ENCODE data around the gene KLHL29. TPM values are rescaled to one million over a fixed set of nuclear protein-coding genes. Genes with fewer than 3 reads are reported as not detected.

The KLHL29 gene
- total RNA-seq, 1 experiment from 2014 or later, result 43.1 TPM

GRCh38 chr2:23432531-23432930, 47.6 kb downstream of the KLHL29 start:
- Mint-ChIP-seq H3K27ac (ENCODE audit: low read depth, unreplicated experiment) (no peak overlapping the region), H3K4me3 (ENCODE audit: unreplicated experiment) (no peak overlapping the region), H3K36me3 (ENCODE audit: insufficient read depth, unreplicated experiment) (peaks cover 21% of the 10 kb centered on the region), H3K27me3 (ENCODE audit: insufficient read depth, unreplicated experiment) (no peaks in the 10 kb centered on the region), H3K4me1 (ENCODE audit: insufficient read depth, unreplicated experiment) (peaks cover 24% of the 10 kb centered on the region), H3K9me3 (ENCODE audit: unreplicated experiment) (no peaks in the 10 kb centered on the region)
- intact Hi-C loops (cut with micrococcal nuclease), result no loop called here
- no peak for TF ChIP-seq CTCF (IDR thresholded peaks at IDR 0.05; ENCODE audit: unreplicated experiment)
- ChIA-PET POLR2A (no interaction called here), CTCF (interaction anchor here (0.6 kb wide), 1 partner anchor 43 kb away, joined by 3 read pairs; no protein-coding TSS in a partner anchor)
- BruUV-seq (replicated peaks), result no TSS peak
- no peak for DNase-seq (ENCODE audit: unreplicated experiment)

DNA sequence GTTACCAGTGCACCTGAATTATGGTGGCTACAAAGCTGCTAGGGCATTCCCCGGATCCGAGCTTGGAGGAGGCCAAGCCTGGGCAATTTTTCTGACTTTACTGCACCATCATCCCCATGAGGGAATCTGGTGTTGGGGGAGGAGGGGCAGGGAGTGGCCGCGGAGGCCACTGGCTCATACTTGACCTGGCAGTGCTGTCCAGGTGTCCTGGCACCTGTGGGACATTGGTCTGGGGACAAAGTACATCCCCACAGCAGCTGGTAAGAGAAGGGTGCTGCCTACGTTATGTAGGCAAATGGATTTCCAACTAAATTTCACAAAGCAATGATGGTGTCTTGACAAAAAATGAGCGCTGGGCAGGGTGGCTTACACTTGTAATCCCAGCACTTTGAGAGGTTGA, 48.3 kb downstream of the KLHL29 start:
- no TSS peak for BruUV-seq (replicated peaks)

GRCh38 chr2:23434721-23435121, 49.7 kb downstream of the KLHL29 start:
- H3K36me3 Mint-ChIP-seq (ENCODE audit: insufficient read depth, unreplicated experiment), result peaks cover 17% of the 10 kb centered on the region
- no peak for TF ChIP-seq CTCF (IDR thresholded peaks at IDR 0.05; ENCODE audit: unreplicated experiment)
- ChIA-PET POLR2A (interaction anchor here (2.6 to 2.7 kb wide), 2 partner anchors 8 to 10 kb away, joined by 7 to 8 read pairs; no protein-coding TSS in a partner anchor), CTCF (interaction anchor here (0.6 to 1.2 kb wide), 4 partner anchors 17 to 154 kb away, joined by 3 to 5 read pairs (median 4); no protein-coding TSS in a partner anchor)
- H3K9me3 Mint-ChIP-seq (ENCODE audit: unreplicated experiment), result no peaks in the 10 kb centered on the region
- peak; percentile 46 for DNase-seq (ENCODE audit: unreplicated experiment)
- peaks cover 22% of the 10 kb centered on the region for H3K4me1 Mint-ChIP-seq (ENCODE audit: insufficient read depth, unreplicated experiment)
- H3K27me3 Mint-ChIP-seq (ENCODE audit: insufficient read depth, unreplicated experiment), result no peaks in the 10 kb centered on the region
- no peak overlapping the region for H3K4me3 Mint-ChIP-seq (ENCODE audit: unreplicated experiment)
- intact Hi-C loops (cut with micrococcal nuclease), result no loop called here
- no TSS peak for BruUV-seq (replicated peaks)
- peak overlapping the region; percentile 16 for H3K27ac Mint-ChIP-seq (ENCODE audit: low read depth, unreplicated experiment)

More for the DNA sequence above, 48.3 kb downstream of the KLHL29 start:
- Mint-ChIP-seq H3K4me3 (ENCODE audit: unreplicated experiment) (no peak overlapping the region), H3K27me3 (ENCODE audit: insufficient read depth, unreplicated experiment) (no peaks in the 10 kb centered on the region), H3K27ac (ENCODE audit: low read depth, unreplicated experiment) (no peak overlapping the region), H3K9me3 (ENCODE audit: unreplicated experiment) (no peaks in the 10 kb centered on the region), H3K4me1 (ENCODE audit: insufficient read depth, unreplicated experiment) (peaks cover 22% of the 10 kb centered on the region), H3K36me3 (ENCODE audit: insufficient read depth, unreplicated experiment) (peaks cover 21% of the 10 kb centered on the region)
- no peak for DNase-seq (ENCODE audit: unreplicated experiment)
- ChIA-PET POLR2A (no interaction called here), CTCF (interaction anchor here (0.6 kb wide), 1 partner anchor 44 kb away, joined by 3 read pairs; no protein-coding TSS in a partner anchor)
- no peak for TF ChIP-seq CTCF (IDR thresholded peaks at IDR 0.05; ENCODE audit: unreplicated experiment)
- intact Hi-C loops (cut with micrococcal nuclease), result no loop called here

- intact Hi-C loops (cut with micrococcal nuclease), result no loop called here
- BruUV-seq (replicated peaks), result no TSS peak
- no peak for TF ChIP-seq CTCF (IDR thresholded peaks at IDR 0.05; ENCODE audit: unreplicated experiment)
- H3K27me3 Mint-ChIP-seq (ENCODE audit: insufficient read depth, unreplicated experiment), result no peaks in the 10 kb centered on the region
- H3K4me1 Mint-ChIP-seq (ENCODE audit: insufficient read depth, unreplicated experiment), result peaks cover 22% of the 10 kb centered on the region
- H3K36me3 Mint-ChIP-seq (ENCODE audit: insufficient read depth, unreplicated experiment), result peaks cover 17% of the 10 kb centered on the region
- no peak overlapping the region for H3K4me3 Mint-ChIP-seq (ENCODE audit: unreplicated experiment)
- no peak overlapping the region for H3K27ac Mint-ChIP-seq (ENCODE audit: low read depth, unreplicated experiment)
- CTCF ChIA-PET, result interaction anchor here (0.7 to 1.2 kb wide), 4 partner anchors 11 to 63 kb away, joined by 3 to 4 read pairs (median 4); no protein-coding TSS in a partner anchor
- H3K9me3 Mint-ChIP-seq (ENCODE audit: unreplicated experiment), result no peaks in the 10 kb centered on the region
- POLR2A ChIA-PET, result interaction anchor here (0.6 to 2.7 kb wide), 5 partner anchors 9 to 50 kb away, joined by 3 to 8 read pairs (median 4); partner anchors contain the start of gene KLHL29
- no peak for DNase-seq (ENCODE audit: unreplicated experiment)
Observed at GRCh38 chr2:23435250-23436035, 50.5 kb downstream of the KLHL29 start.
